RWPE2 (cell line): Measurements from ENCODE around the gene HNRNPA2B1.

Experiments
- ATAC-seq: fragments of 200-7000 bp; cut with Tn5 transposase; 3 replicates; pipeline ENCODE4 v1.9.1; 2021; ENCODE audit warnings: low read depth
- DNase-seq: peaks from one replicate; pipeline ENCODE4 v3.0.0-alpha.2; 2020; ENCODE audit warnings: low spot score
- H3K27ac ChIP-seq: fragments of 450-650 bp; 2 replicates; pipeline ENCODE4 v1.5.1; 2017; ENCODE audit warnings: mild to moderate bottlenecking; ENCODE audit not compliant: poor library complexity, severe bottlenecking
- H3K27me3 ChIP-seq: fragments of 250-450 bp; sonication (Bioruptor Pico); 2 replicates; pipeline ENCODE4 v1.5.1; 2021; ENCODE audit warnings: mild to moderate bottlenecking, moderate library complexity; ENCODE audit not compliant: insufficient read depth, poor library complexity, severe bottlenecking
- H3K36me3 ChIP-seq: fragments of 250-450 bp; sonication (Bioruptor Pico); 2 replicates; pipeline ENCODE4 v1.5.1; 2020; ENCODE audit warnings: low read depth, mild to moderate bottlenecking, moderate library complexity
- H3K4me1 ChIP-seq: fragments of 250-450 bp; sonication (Bioruptor Pico); 2 replicates; pipeline ENCODE4 v1.5.1; 2021; ENCODE audit warnings: mild to moderate bottlenecking, moderate library complexity; ENCODE audit not compliant: insufficient read depth, poor library complexity, severe bottlenecking
- H3K4me3 ChIP-seq: fragments of 250-450 bp; sonication (Bioruptor Pico); 2 replicates; pipeline ENCODE4 v1.5.1; 2021; ENCODE audit warnings: mild to moderate bottlenecking, moderate library complexity; ENCODE audit not compliant: severe bottlenecking
- H3K9me3 ChIP-seq: fragments of 250-450 bp; sonication (Bioruptor Pico); 2 replicates; pipeline ENCODE4 v1.5.1; 2021; ENCODE audit warnings: mild to moderate bottlenecking, moderate library complexity; ENCODE audit not compliant: severe bottlenecking
- CTCF ChIP-seq: fragments of 450-650 bp; IDR thresholded peaks from one replicate; pipeline ENCODE4 v1.5.1; 2017; ENCODE audit warnings: mild to moderate bottlenecking, moderate library complexity; ENCODE audit not compliant: poor library complexity, severe bottlenecking

HNRNPA2B1 gene

GRCh38 chr7:26170663-26171062, 29.9 kb downstream of the HNRNPA2B1 start:
- H3K4me1 ChIP-seq, result peaks cover 5% of the 10 kb centered on the region
- no peak overlapping the region for H3K27ac ChIP-seq
- H3K9me3 ChIP-seq, result no peaks in the 10 kb centered on the region
- H3K27me3 ChIP-seq, result no peaks in the 10 kb centered on the region
- DNase-seq (no peak), ATAC-seq (no peak)
- H3K36me3 ChIP-seq, result peaks cover 7% of the 10 kb centered on the region; the same call in 1 of the 2 replicates
- no peak overlapping the region for H3K4me3 ChIP-seq
- no peak for TF ChIP-seq CTCF

- no peak overlapping the region for H3K27ac ChIP-seq
- H3K36me3 ChIP-seq, result peaks cover 7% of the 10 kb centered on the region; the same call in 1 of the 2 replicates
- ATAC-seq, result no peak
- TF ChIP-seq CTCF, result no peak
- H3K9me3 ChIP-seq, result no peaks in the 10 kb centered on the region
- peaks cover 5% of the 10 kb centered on the region for H3K4me1 ChIP-seq
- H3K27me3 ChIP-seq, result no peaks in the 10 kb centered on the region
- no peak for DNase-seq
- no peak overlapping the region for H3K4me3 ChIP-seq
These were observed 31.3 kb downstream of the HNRNPA2B1 start for GRCh38 chr7:26169271-26169670.

- Histone ChIP-seq H3K9me3 (no peaks in the 10 kb centered on the region), H3K27ac (no peak overlapping the region)
These were observed 32.0 kb downstream of the HNRNPA2B1 start for GRCh38 chr7:26168458-26169023.

DNA sequence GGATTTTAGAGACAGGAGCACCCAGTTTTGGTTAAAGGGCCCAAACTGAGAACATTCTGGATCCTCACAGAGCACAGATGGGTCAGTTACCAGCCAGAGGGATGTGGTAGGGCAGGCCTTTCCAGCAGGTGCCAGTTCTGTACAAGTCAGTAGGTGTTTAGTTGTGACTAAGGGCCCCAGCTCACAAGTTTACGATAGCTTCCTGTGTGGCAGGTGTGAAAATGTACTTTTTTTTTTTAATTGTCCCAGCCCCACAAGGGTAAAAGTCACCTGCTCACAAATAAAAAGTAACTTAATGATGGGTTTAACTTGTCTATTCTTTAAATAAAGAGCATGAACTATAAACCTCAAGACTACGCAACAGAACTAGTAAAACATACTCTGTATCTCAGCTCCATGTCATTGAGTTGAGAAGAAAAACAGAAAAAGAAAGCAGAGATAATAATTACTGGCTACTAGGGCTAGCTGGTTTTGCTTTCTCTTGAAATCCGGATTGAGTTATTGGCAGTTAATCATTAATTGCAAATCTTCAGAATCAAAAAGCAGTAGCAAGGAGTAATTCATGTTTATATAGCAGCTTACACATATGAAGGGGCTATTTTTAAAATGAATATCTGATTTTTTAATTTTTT, 33.1 kb downstream of the HNRNPA2B1 start:
- ATAC-seq, result 0 out of 3 replicates have a peak, but pooled peaks have one; percentile 29
- peaks cover 7% of the 10 kb centered on the region; the same call in 1 of the 2 replicates for H3K36me3 ChIP-seq
- no peaks in the 10 kb centered on the region for H3K9me3 ChIP-seq
- no peaks in the 10 kb centered on the region for H3K27me3 ChIP-seq
- TF ChIP-seq CTCF, result no peak
- no peak for DNase-seq
- H3K27ac ChIP-seq, result no peak overlapping the region
- H3K4me1 ChIP-seq, result peaks cover 5% of the 10 kb centered on the region
- H3K4me3 ChIP-seq, result no peak overlapping the region

More at GRCh38 chr7:26168458-26169023, 32.0 kb downstream of the HNRNPA2B1 start:
- H3K4me1 ChIP-seq, result peaks cover 5% of the 10 kb centered on the region
- peaks cover 7% of the 10 kb centered on the region; the same call in 1 of the 2 replicates for H3K36me3 ChIP-seq
- H3K4me3 ChIP-seq, result no peak overlapping the region
- H3K27me3 ChIP-seq, result no peaks in the 10 kb centered on the region
- no peak for DNase-seq
- ATAC-seq, result no peak
- no peak for TF ChIP-seq CTCF
